SH-SY5Y (cell line): ENCODE results near the gene SP6.

Source experiments
- GATA2 ChIP-seq: IDR thresholded peaks from 2 replicates; pipeline ENCODE4 v1.6.1; 2011; ENCODE audit warnings: mild to moderate bottlenecking, low read depth, low read length
- GATA3 ChIP-seq: IDR thresholded peaks from 2 replicates; pipeline ENCODE4 v1.6.1; 2011; ENCODE audit warnings: low read depth, mild to moderate bottlenecking, low read length, moderate library complexity

- no peak for TF ChIP-seq GATA2
- no peak for TF ChIP-seq GATA3
Measured at GRCh38 chr17:47840742-47841487, 10.0 kb downstream of the SP6 start, which contains the start of gene SCRN2.
